CD14-positive monocyte (primary cell): ENCODE data around the gene BOLA1. TPM values are rescaled to one million over a fixed set of nuclear protein-coding genes. Genes with fewer than 3 reads are reported as not detected.

ENCODE experiments used
- DNase-seq, 3 donors: peaks; one replicate each; pipeline ENCODE4 v3.0.0-alpha.2; 2011 to 2022
- H2AFZ ChIP-seq: 2 replicates; pipeline ENCODE4 v1.6.0; 2012; ENCODE audit warnings: mild to moderate bottlenecking, low read depth, low read length, inconsistent platforms; ENCODE audit not compliant: insufficient read depth, poor library complexity, severe bottlenecking
- H3K27ac ChIP-seq, 2 donors: 1 replicate in 1 of 2; 2 replicates in 1 of 2; pipeline ENCODE4 v1.5.1; 2012 to 2013; ENCODE audit warnings: low read length in 2 of 2, control low read depth in 1 of 2, inconsistent platforms in 1 of 2, low read depth in 1 of 2, mild to moderate bottlenecking in 1 of 2
- H3K27me3 ChIP-seq, 2 donors: one replicate each; pipeline versions ENCODE4 v1.6.0 to v1.6.1; 2011 to 2013; ENCODE audit warnings: low read length in 2 of 2; ENCODE audit not compliant: control insufficient read depth in 2 of 2, insufficient read depth in 2 of 2
- H3K36me3 ChIP-seq, 2 donors: replicated peaks in 1 of 2; 1 replicate in 1 of 2; 2 replicates in 1 of 2; pipeline versions ENCODE4 v1.5.1 to v1.6.1; 2012 to 2013; ENCODE audit warnings: low read length in 2 of 2, control low read depth in 1 of 2, inconsistent platforms in 1 of 2, mild to moderate bottlenecking in 1 of 2; ENCODE audit not compliant: insufficient read depth in 2 of 2, control insufficient read depth in 1 of 2
- H3K4me1 ChIP-seq, 2 donors: 1 replicate in 1 of 2; 2 replicates in 1 of 2; pipeline versions ENCODE4 v1.5.1 to v1.6.1; 2012 to 2013; ENCODE audit warnings: low read length in 2 of 2, control low read depth in 1 of 2, inconsistent platforms in 1 of 2, mild to moderate bottlenecking in 1 of 2, moderate library complexity in 1 of 2; ENCODE audit not compliant: insufficient read depth in 2 of 2, control insufficient read depth in 1 of 2
- H3K4me2 ChIP-seq: replicated peaks from 2 replicates; pipeline ENCODE3; 2012; ENCODE audit warnings: low read length, moderate library complexity, mild to moderate bottlenecking; ENCODE audit not compliant: poor library complexity, severe bottlenecking; ENCODE audit errors: extremely low read depth
- H3K4me3 ChIP-seq, 3 experiments: fragments of 200-600 bp in 1 of 3; sonication (generic) in 1 of 3; replicated peaks in 1 of 3; 1 replicate in 2 of 3; 2 replicates in 1 of 3; pipeline ENCODE4 v1.5.1; 2011 to 2013; ENCODE audit warnings: low read length in 3 of 3, mild to moderate bottlenecking in 3 of 3, control low read depth in 2 of 3, low read depth in 2 of 3, inconsistent platforms in 1 of 3, moderate library complexity in 1 of 3
- H3K79me2 ChIP-seq: 2 replicates; pipeline ENCODE4 v1.6.0; 2012; ENCODE audit warnings: mild to moderate bottlenecking, control low read depth, inconsistent platforms, low read length, moderate library complexity; ENCODE audit not compliant: insufficient read depth
- H3K9ac ChIP-seq: 2 replicates; pipeline ENCODE4 v1.6.0; 2017; ENCODE audit warnings: low read length, mild to moderate bottlenecking; ENCODE audit not compliant: insufficient read depth, poor library complexity, severe bottlenecking
- H3K9me3 ChIP-seq, 2 donors: replicated peaks in 1 of 2; 1 replicate in 1 of 2; 2 replicates in 1 of 2; pipeline versions ENCODE4 v1.5.1 to v1.6.1; 2012 to 2013; ENCODE audit warnings: low read length in 2 of 2, control low read depth in 1 of 2; ENCODE audit not compliant: control insufficient read depth in 1 of 2, insufficient read depth in 1 of 2
- H4K20me1 ChIP-seq: 2 replicates; pipeline ENCODE4 v1.6.0; 2012; ENCODE audit warnings: mild to moderate bottlenecking, low read length, control low read depth, moderate library complexity; ENCODE audit not compliant: insufficient read depth
- H3K27ac Mint-ChIP-seq, 7 donors: one replicate each; pipeline ENCODE4 v1.8.0; 2020; ENCODE audit warnings: mild to moderate bottlenecking in 7 of 7, mixed read lengths in 7 of 7, moderate library complexity in 6 of 7, inconsistent platforms in 2 of 7
- H3K27me3 Mint-ChIP-seq, 3 donors: one replicate each; pipeline ENCODE4 v1.8.0; 2021 to 2022; ENCODE audit warnings: low read depth in 3 of 3, mild to moderate bottlenecking in 3 of 3, mixed read lengths in 3 of 3, moderate library complexity in 3 of 3, inconsistent platforms in 1 of 3
- H3K36me3 Mint-ChIP-seq, 2 donors: one replicate each; pipeline ENCODE4 v1.8.0; 2020; ENCODE audit warnings: mixed read lengths in 2 of 2, inconsistent platforms in 1 of 2, mild to moderate bottlenecking in 1 of 2
- H3K4me1 Mint-ChIP-seq: one replicate; pipeline ENCODE4 v1.8.0; 2020; ENCODE audit warnings: mild to moderate bottlenecking, mixed read lengths
- H3K4me3 Mint-ChIP-seq, 2 donors: one replicate each; pipeline ENCODE4 v1.8.0; 2020; ENCODE audit warnings: mild to moderate bottlenecking in 2 of 2, mixed read lengths in 2 of 2, moderate library complexity in 1 of 2
- H3K9me3 Mint-ChIP-seq, 7 donors: one replicate each; pipeline ENCODE4 v1.8.0; 2020 to 2022; ENCODE audit warnings: mixed read lengths in 7 of 7, mild to moderate bottlenecking in 6 of 7, moderate library complexity in 6 of 7, inconsistent platforms in 2 of 7
- CTCF ChIP-seq: fragments of 200-600 bp; IDR thresholded peaks from one replicate; pipeline ENCODE4 v1.8.0; 2022; ENCODE audit warnings: antibody characterized with exemption, mild to moderate bottlenecking
- WGBS: methylation state at CpG from one replicate; pipeline ENCODE4 v1.1.5; 2013; ENCODE audit warnings: missing lambda C conversion rate; ENCODE audit not compliant: insufficient coverage; 5-methylcytosine and 5-hydroxymethylcytosine counted together
- intact Hi-C, 2 donors: fragments of 100-400 bp; cut with micrococcal nuclease; formaldehyde crosslinking; loops; one replicate each; pipeline versions ENCODE4 v1.15.0 to v1.15.1; 2023
- polyA plus RNA-seq, 3 donors: library from polyadenylated mRNA; depleted of rRNA in 1 of 3; unstranded in 2 of 3; stranded (reverse) in 1 of 3; fragments of 300-500 nt in 2 of 3; fragments of >200 nt in 1 of 3; fragmentation: Illumina TruSeq in 2 of 3; gene quantifications; 1 replicate in 2 of 3; 2 replicates in 1 of 3; pipeline ENCODE4 v1.2.3, GENCODE V29; 2012 to 2021

BOLA1 gene
- polyA plus RNA-seq, 3 donors, result 5.1 to 17.8 (median 17.6) TPM

GRCh38 chr1:149916193-149916897 is 17.0 kb downstream of the BOLA1 start:
- Mint-ChIP-seq H3K4me3 (peak overlapping the region; percentile 49 to 87), H3K27ac (peak overlapping the region in 1 of 7 donors; percentile 67), H3K36me3 (peaks cover 0 to 7% of the 10 kb centered on the region in 2 donors), H3K27me3 (peaks cover 26 to 27% (median 26%) of the 10 kb centered on the region in 3 donors), H3K9me3 (no peaks in the 10 kb centered on the region), H3K4me1 (peaks cover 36% of the 10 kb centered on the region)
- H3K27ac ChIP-seq, result no peak overlapping the region
- H3K4me1 ChIP-seq, result peaks cover 26 to 35% of the 10 kb centered on the region in 2 donors
- peak overlapping the region; percentile 33 for H2AFZ ChIP-seq
- WGBS, result no CpG with 5 or more reads among the region's 9 CpGs
- H3K4me3 ChIP-seq, result peak overlapping the region in 1 of 3 experiments; percentile 61
- intact Hi-C loops, result no loop called here
- H3K27me3 ChIP-seq, result peaks cover 7 to 19% of the 10 kb centered on the region in 2 donors
- no peak for TF ChIP-seq CTCF
- no peaks in the 10 kb centered on the region for H3K79me2 ChIP-seq
- no peaks in the 10 kb centered on the region for H4K20me1 ChIP-seq
- peak overlapping the region; percentile 61 for H3K4me2 ChIP-seq
- H3K36me3 ChIP-seq, result no peaks in the 10 kb centered on the region
- H3K9ac ChIP-seq, result no peak overlapping the region
- no peaks in the 10 kb centered on the region for H3K9me3 ChIP-seq
- DNase-seq, result no peak

GRCh38 chr1:149916898-149917252 is 17.5 kb downstream of the BOLA1 start:
- Histone ChIP-seq H3K9ac (no peak overlapping the region), H3K36me3 (peaks cover 0 to 4% of the 10 kb centered on the region in 2 donors), H3K27me3 (peaks cover 7 to 19% of the 10 kb centered on the region in 2 donors), H3K4me1 (peaks cover 26 to 35% of the 10 kb centered on the region in 2 donors), H3K79me2 (no peaks in the 10 kb centered on the region), H3K4me3 (peak overlapping the region in 1 of 3 experiments; percentile 61), H2AFZ (peak overlapping the region; percentile 33), H3K9me3 (no peaks in the 10 kb centered on the region), H3K27ac (no peak overlapping the region), H4K20me1 (no peaks in the 10 kb centered on the region), H3K4me2 (peak overlapping the region; percentile 61)
- peaks cover 36% of the 10 kb centered on the region for H3K4me1 Mint-ChIP-seq
- H3K4me3 Mint-ChIP-seq, result peak overlapping the region; percentile 41 to 87
- no peaks in the 10 kb centered on the region for H3K9me3 Mint-ChIP-seq
- 0% methylated on average over 4 of the region's 10 CpGs for WGBS
- H3K27ac Mint-ChIP-seq, result no peak overlapping the region
- peaks cover 5 to 9% of the 10 kb centered on the region in 2 donors for H3K36me3 Mint-ChIP-seq
- no peak for TF ChIP-seq CTCF
- intact Hi-C loops, result no loop called here
- H3K27me3 Mint-ChIP-seq, result peaks cover 23 to 27% (median 26%) of the 10 kb centered on the region in 3 donors
- DNase-seq, result no peak
